H1 (cell line): ENCODE measurements around the gene THTPA. TPM values are rescaled to one million over a fixed set of nuclear protein-coding genes. Genes with fewer than 3 reads are reported as not detected.

Experiments
- ATF2 ChIP-seq: IDR thresholded peaks from 2 replicates; pipeline ENCODE4 v1.6.1; 2012; ENCODE audit warnings: low read length, inconsistent platforms
- BCL11A ChIP-seq, 2 experiments: IDR thresholded peaks; one replicate each; pipeline ENCODE4 v1.6.1; 2011; ENCODE audit warnings: low read depth in 2 of 2, low read length in 2 of 2, mild to moderate bottlenecking in 2 of 2
- CBX8 ChIP-seq: fragments of 300-800, 300-1000 bp; sonication (generic); IDR thresholded peaks from 2 replicates; pipeline ENCODE4 v1.7.1; 2016; ENCODE audit warnings: low read depth, low read length, borderline replicate concordance
- CTCF ChIP-seq, 3 experiments: IDR thresholded peaks; 1 replicate in 2 of 3; 2 replicates in 1 of 3; pipeline versions ENCODE4 v1.5.1 to v1.6.1; 2011; ENCODE audit warnings: low read length in 3 of 3, mild to moderate bottlenecking in 3 of 3, inconsistent platforms in 2 of 3, low read depth in 1 of 3, moderate library complexity in 1 of 3; ENCODE audit not compliant: insufficient read depth in 1 of 3; ENCODE audit errors: control extremely low read depth in 1 of 3
- GTF2F1 ChIP-seq: IDR thresholded peaks from 2 replicates; pipeline ENCODE4 v1.6.1; 2012; ENCODE audit warnings: low read depth, low read length, improper control_type of control experiment, borderline replicate concordance
- HDAC2 ChIP-seq, 2 experiments: fragments of 300-600 bp in 1 of 2; sonication (generic) in 1 of 2; IDR thresholded peaks; 2 replicates each; pipeline ENCODE4 v1.6.1; 2011 to 2012; ENCODE audit warnings: low read depth in 2 of 2, low read length in 2 of 2, mild to moderate bottlenecking in 2 of 2, moderate library complexity in 2 of 2, borderline replicate concordance in 1 of 2, inconsistent platforms in 1 of 2
- JUN ChIP-seq: IDR thresholded peaks from 2 replicates; pipeline ENCODE4 v1.6.1; 2011; ENCODE audit warnings: low read depth, mild to moderate bottlenecking, improper control_type of control experiment, low read length
- MAFK ChIP-seq: IDR thresholded peaks from 2 replicates; pipeline ENCODE4 v1.6.1; 2012; ENCODE audit warnings: low read depth, mild to moderate bottlenecking, improper control_type of control experiment, low read length
- NANOG ChIP-seq: IDR thresholded peaks from 2 replicates; pipeline ENCODE4 v1.6.1; 2011; ENCODE audit warnings: low read length, low read depth, mild to moderate bottlenecking, inconsistent platforms; ENCODE audit not compliant: insufficient read depth, poor library complexity, severe bottlenecking
- POLR2A ChIP-seq, 2 experiments: IDR thresholded peaks; 1 replicate in 1 of 2; 2 replicates in 1 of 2; pipeline ENCODE4 v1.6.1; 2011; ENCODE audit warnings: low read depth in 2 of 2, low read length in 2 of 2, mild to moderate bottlenecking in 2 of 2; ENCODE audit errors: control extremely low read depth in 1 of 2
- POLR2AphosphoS5 ChIP-seq: IDR thresholded peaks from 2 replicates; pipeline ENCODE4 v1.6.1; 2011; ENCODE audit warnings: low read depth, low read length
- RAD21 ChIP-seq, 2 experiments: IDR thresholded peaks in 1 of 2; conservative IDR thresholded peaks in 1 of 2; 2 replicates each; pipeline ENCODE4 v1.6.1; 2011; ENCODE audit warnings: low read depth in 2 of 2, low read length in 2 of 2, improper control_type of control experiment in 1 of 2, inconsistent platforms in 1 of 2, mild to moderate bottlenecking in 1 of 2, moderate library complexity in 1 of 2
- RBBP5 ChIP-seq: IDR thresholded peaks from 2 replicates; pipeline ENCODE4 v1.7.1; 2012; ENCODE audit warnings: low read depth, mild to moderate bottlenecking, inconsistent platforms, low read length, moderate library complexity, borderline replicate concordance
- SAP30 ChIP-seq: fragments of 300-600 bp; sonication (generic); IDR thresholded peaks from 2 replicates; pipeline ENCODE4 v1.7.1; 2012; ENCODE audit warnings: low read length, moderate library complexity, mild to moderate bottlenecking, inconsistent platforms; ENCODE audit not compliant: insufficient read depth, insufficient replicate concordance
- SP1 ChIP-seq: IDR thresholded peaks from 2 replicates; pipeline ENCODE4 v1.6.1; 2011; ENCODE audit warnings: low read depth, low read length
- SP4 ChIP-seq: IDR thresholded peaks from 2 replicates; pipeline ENCODE4 v1.6.1; 2012; ENCODE audit warnings: low read length, inconsistent platforms
- TBP ChIP-seq: IDR thresholded peaks from 2 replicates; pipeline ENCODE4 v1.6.1; 2011; ENCODE audit warnings: low read depth, low read length, improper control_type of control experiment
- TEAD4 ChIP-seq: IDR thresholded peaks from 2 replicates; pipeline ENCODE4 v1.6.1; 2012; ENCODE audit warnings: low read depth, low read length, inconsistent platforms, mixed read lengths
- YY1 ChIP-seq: IDR thresholded peaks from 2 replicates; pipeline ENCODE4 v1.6.1; 2011; ENCODE audit warnings: low read depth, mild to moderate bottlenecking, low read length
- polyA plus RNA-seq, 7 experiments: library from polyadenylated mRNA; depleted of rRNA in 3 of 7; stranded (reverse) in 5 of 7; unstranded in 2 of 7; fragments of >200 nt in 5 of 7; fragments of 200-250 nt in 2 of 7; gene quantifications; 1 replicate in 5 of 7; 2 replicates in 1 of 7; 4 replicates in 1 of 7; pipeline versions ENCODE4 v1.2.1 to v1.2.3, GENCODE V29; 2011 to 2013; ENCODE audit warnings: missing spikeins in 2 of 7, mixed read lengths in 2 of 7
- total RNA-seq: library from RNA; stranded (reverse); fragmentation: NEBNext Ultra II Directional; extraction: Animal tissue kit (Norgen Biotek cat#: 25700); gene quantifications from 2 replicates; pipeline ENCODE4 v1.2.1, GENCODE V29; 2021

The THTPA gene
- total and polyA plus RNA-seq, 2 of the 8 experiments (the other 6 are each of a cell fraction or from before 2014, with no cell fraction given) = 16.6 to 19.0 TPM

GRCh38 chr14:23537351-23538049 is 18.6 kb upstream of the THTPA start (continued):
- TF ChIP-seq SAP30 (peak; percentile 84), ATF2 (peak; percentile 38; the same call in 1 of the 2 replicates), HDAC2 (IDR thresholded peaks at IDR 0.05; ENCODE audit: borderline replicate concordance in 1 of 2, low read depth in 2 of 2, low read length in 2 of 2) (peak in 1 of 2 experiments; percentile 81; a peak in 1 of 4 replicates), JUN (no peak), POLR2AphosphoS5 (peak; percentile 95), TEAD4 (peak; percentile 58), RAD21 (IDR thresholded peaks at IDR 0.05 in 1 of 2, conservative IDR thresholded peaks at IDR 0.05 in 1 of 2; ENCODE audit: low read depth in 2 of 2, low read length in 2 of 2) (0 out of 4 replicates have a peak, but pooled peaks of 1 of the 2 experiments have one; percentile 4), POLR2A (IDR thresholded peaks at IDR 0.05; ENCODE audit: control extremely low read depth in 1 of 2, low read depth in 2 of 2, low read length in 2 of 2) (peak; percentile 82 to 94), NANOG (peak; percentile 77), SP1 (peak; percentile 67; the same call in 1 of the 2 replicates), SP4 (0 out of 2 replicates have a peak, but pooled peaks have one; percentile 51), CBX8 (no peak), YY1 (peak; percentile 49; the same call in 1 of the 2 replicates), RBBP5 (peak; percentile 76; the same call in 1 of the 2 replicates), TBP (peak; percentile 76), MAFK (peak; percentile 63), BCL11A (IDR thresholded peaks at IDR 0.05; ENCODE audit: low read depth in 2 of 2, low read length in 2 of 2) (no peak), GTF2F1 (no peak), CTCF (IDR thresholded peaks at IDR 0.05; ENCODE audit: control extremely low read depth in 1 of 3, insufficient read depth in 1 of 3, low read depth in 1 of 3, low read length in 3 of 3) (peak in 1 of 3 experiments; percentile 9; a peak in 1 of 4 replicates)
